ENCODE measurements around the gene LYSMD3. TPM values are rescaled to one million over a fixed set of nuclear protein-coding genes. Genes with fewer than 3 reads are reported as not detected.
A peak's percentile ranks its signal among the peaks of the same experiment; 100 is the strongest.

LYSMD3 gene
- total RNA-seq, 1 donor from 2014 or later: 21.6 TPM

DNA sequence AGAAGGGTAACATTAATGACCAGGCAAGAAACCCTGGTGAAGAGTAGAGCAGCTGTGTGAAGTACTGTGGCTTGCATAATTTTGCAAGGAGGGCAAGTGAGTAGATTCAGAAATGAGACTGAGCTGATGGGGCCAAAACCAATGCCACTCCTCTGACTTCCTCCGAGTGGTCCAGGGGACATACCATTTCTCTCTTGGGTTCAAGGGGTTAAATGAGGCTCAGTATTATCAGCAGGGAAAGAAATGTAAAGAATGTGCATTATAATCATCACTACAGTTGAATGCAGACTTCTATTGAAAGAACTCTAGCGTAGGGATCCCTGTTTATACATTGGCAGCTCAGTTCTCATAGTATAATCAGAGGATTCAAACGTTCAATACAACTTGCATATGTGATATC lies 44.8 kb downstream of the LYSMD3 start:
- DNase-seq: no peak
- Histone ChIP-seq H3K27me3 (ENCODE audit: low read depth) (no peaks in the 10 kb centered on the region), H3K4me1 (no peaks in the 10 kb centered on the region), H3K4me3 (no peak overlapping the region), H3K36me3 (no peaks in the 10 kb centered on the region), H3K27ac (no peak overlapping the region), H3K9me3 (no peaks in the 10 kb centered on the region)
- ATAC-seq: no peak
- no peak for TF ChIP-seq CTCF (IDR thresholded peaks at IDR 0.05)
- intact Hi-C loops (cut with DNase I): no loop called here

GRCh38 chr5:90483206-90483605 lies 46.2 kb downstream of the LYSMD3 start:
- H3K4me1 ChIP-seq: no peaks in the 10 kb centered on the region
- DNase-seq (no peak), ATAC-seq (no peak)
- no peak overlapping the region for H3K4me3 ChIP-seq
- TF ChIP-seq CTCF (IDR thresholded peaks at IDR 0.05): no peak
- no peaks in the 10 kb centered on the region for H3K36me3 ChIP-seq
- H3K27me3 ChIP-seq (ENCODE audit: low read depth): no peaks in the 10 kb centered on the region
- no peak overlapping the region for H3K27ac ChIP-seq
- intact Hi-C loops (cut with DNase I): no loop called here
- no peaks in the 10 kb centered on the region for H3K9me3 ChIP-seq

GRCh38 chr5:90480699-90481098 lies 48.7 kb downstream of the LYSMD3 start:
- Histone ChIP-seq H3K27me3 (ENCODE audit: low read depth) (no peaks in the 10 kb centered on the region), H3K27ac (no peak overlapping the region), H3K4me3 (no peak overlapping the region), H3K9me3 (no peaks in the 10 kb centered on the region), H3K36me3 (no peaks in the 10 kb centered on the region), H3K4me1 (no peaks in the 10 kb centered on the region)
- intact Hi-C loops (cut with DNase I): no loop called here
- DNase-seq: no peak
- no peak for ATAC-seq
- TF ChIP-seq CTCF (IDR thresholded peaks at IDR 0.05): no peak

GRCh38 chr5:90479611-90480385 lies 49.6 kb downstream of the LYSMD3 start:
- Histone ChIP-seq H3K27me3 (ENCODE audit: low read depth) (no peaks in the 10 kb centered on the region), H3K4me1 (peaks cover 7% of the 10 kb centered on the region), H3K36me3 (no peaks in the 10 kb centered on the region), H3K27ac (no peak overlapping the region), H3K9me3 (no peaks in the 10 kb centered on the region), H3K4me3 (no peak overlapping the region)
- ATAC-seq: no peak
- DNase-seq: no peak
- intact Hi-C loops (cut with DNase I): no loop called here
- TF ChIP-seq CTCF (IDR thresholded peaks at IDR 0.05): no peak

GRCh38 chr5:90477621-90478215 lies 51.7 kb downstream of the LYSMD3 start:
- peak overlapping the region; percentile 7 for H3K4me3 ChIP-seq

More at GRCh38 chr5:90477621-90478215, 51.7 kb downstream of the LYSMD3 start:
- H3K27ac ChIP-seq: no peak overlapping the region
- no peak for TF ChIP-seq CTCF (IDR thresholded peaks at IDR 0.05)
- no peaks in the 10 kb centered on the region for H3K36me3 ChIP-seq
- no peaks in the 10 kb centered on the region for H3K27me3 ChIP-seq (ENCODE audit: low read depth)
- peaks cover 18% of the 10 kb centered on the region for H3K4me1 ChIP-seq
- DNase-seq (no peak), ATAC-seq (no peak)
- intact Hi-C loops (cut with DNase I): no loop called here
- no peaks in the 10 kb centered on the region for H3K9me3 ChIP-seq

Measured in lower lobe of right lung (tissue), 2 donors.